SKM-1 treated with dmso at 0.1 percent for 144 hours (cell line): ENCODE measurements around the gene PDE11A.

Source experiments
- DNase-seq: peaks from one replicate; lab custom pipeline; 2025; ENCODE audit not compliant: unreplicated experiment; lab: John Stamatoyannopoulos, UW

PDE11A gene

GRCh38 chr2:177584030-177584692 is 488.4 kb downstream of the PDE11A start:
- DNase-seq = no peak

GRCh38 chr2:177582000-177582399 is 490.6 kb downstream of the PDE11A start:
- no peak for DNase-seq

GRCh38 chr2:177579486-177580036 is 493.0 kb downstream of the PDE11A start:
- DNase-seq = no peak

- DNase-seq = no peak
Measured at GRCh38 chr2:177578454-177578853, 494.1 kb downstream of the PDE11A start.

GRCh38 chr2:177577075-177577474 is 495.5 kb downstream of the PDE11A start:
- no peak for DNase-seq

GRCh38 chr2:177575358-177575757 is 497.2 kb downstream of the PDE11A start:
- DNase-seq = no peak

- no peak for DNase-seq
Measured at GRCh38 chr2:177574356-177574755, 498.2 kb downstream of the PDE11A start.
